ENCODE measurements around the gene PPOX. TPM values are rescaled to one million over a fixed set of nuclear protein-coding genes. Genes with fewer than 3 reads are reported as not detected.

Gene PPOX
- total RNA-seq, 1 donor from 2014 or later = 40.7 TPM

DNA sequence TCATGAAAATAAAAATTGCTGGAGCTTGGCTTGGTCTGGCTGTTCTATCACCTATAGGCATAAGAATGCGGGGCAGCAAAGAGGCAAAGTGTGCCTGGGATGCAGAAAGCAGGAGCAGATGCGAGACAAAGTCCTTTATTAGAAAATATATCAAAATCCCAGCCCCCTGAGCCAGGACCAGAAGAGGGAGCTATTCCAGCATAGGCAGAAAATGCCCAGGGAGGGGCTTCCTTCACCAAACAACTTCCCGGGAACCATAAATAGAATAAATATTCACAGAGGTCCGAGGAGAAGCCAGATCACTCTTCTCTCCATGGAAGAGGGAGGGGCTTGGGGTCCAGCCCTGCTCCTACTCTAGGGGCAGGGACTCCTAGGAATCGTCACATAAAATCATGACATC is 5.0 kb downstream of the PPOX start:
- Mint-ChIP-seq H3K9me3 (no peaks in the 10 kb centered on the region), H3K27me3 (no peaks in the 10 kb centered on the region), H3K27ac (no peak overlapping the region), H3K36me3 (ENCODE audit: low read depth) (peaks cover 73% of the 10 kb centered on the region), H3K4me1 (peaks cover 43% of the 10 kb centered on the region), H3K4me3 (no peak overlapping the region)
- DNase-seq (no peak), ATAC-seq (ENCODE audit: low read depth) (no peak)
- POLR2A ChIA-PET = interaction anchor here (1.0 kb wide), 1 partner anchor 15 kb away, joined by 3 read pairs; no protein-coding TSS in a partner anchor
- intact Hi-C loops (cut with micrococcal nuclease) = no loop called here
- CTCF ChIA-PET = interaction anchor here (0.7 kb wide), 1 partner anchor 9 kb away, joined by 4 read pairs; no protein-coding TSS in a partner anchor
- TF ChIP-seq, protein P1, sequence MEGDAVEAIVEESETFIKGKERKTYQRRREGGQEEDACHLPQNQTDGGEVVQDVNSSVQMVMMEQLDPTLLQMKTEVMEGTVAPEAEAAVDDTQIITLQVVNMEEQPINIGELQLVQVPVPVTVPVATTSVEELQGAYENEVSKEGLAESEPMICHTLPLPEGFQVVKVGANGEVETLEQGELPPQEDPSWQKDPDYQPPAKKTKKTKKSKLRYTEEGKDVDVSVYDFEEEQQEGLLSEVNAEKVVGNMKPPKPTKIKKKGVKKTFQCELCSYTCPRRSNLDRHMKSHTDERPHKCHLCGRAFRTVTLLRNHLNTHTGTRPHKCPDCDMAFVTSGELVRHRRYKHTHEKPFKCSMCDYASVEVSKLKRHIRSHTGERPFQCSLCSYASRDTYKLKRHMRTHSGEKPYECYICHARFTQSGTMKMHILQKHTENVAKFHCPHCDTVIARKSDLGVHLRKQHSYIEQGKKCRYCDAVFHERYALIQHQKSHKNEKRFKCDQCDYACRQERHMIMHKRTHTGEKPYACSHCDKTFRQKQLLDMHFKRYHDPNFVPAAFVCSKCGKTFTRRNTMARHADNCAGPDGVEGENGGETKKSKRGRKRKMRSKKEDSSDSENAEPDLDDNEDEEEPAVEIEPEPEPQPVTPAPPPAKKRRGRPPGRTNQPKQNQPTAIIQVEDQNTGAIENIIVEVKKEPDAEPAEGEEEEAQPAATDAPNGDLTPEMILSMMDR (IDR thresholded peaks at IDR 0.05) = no peak

DNA sequence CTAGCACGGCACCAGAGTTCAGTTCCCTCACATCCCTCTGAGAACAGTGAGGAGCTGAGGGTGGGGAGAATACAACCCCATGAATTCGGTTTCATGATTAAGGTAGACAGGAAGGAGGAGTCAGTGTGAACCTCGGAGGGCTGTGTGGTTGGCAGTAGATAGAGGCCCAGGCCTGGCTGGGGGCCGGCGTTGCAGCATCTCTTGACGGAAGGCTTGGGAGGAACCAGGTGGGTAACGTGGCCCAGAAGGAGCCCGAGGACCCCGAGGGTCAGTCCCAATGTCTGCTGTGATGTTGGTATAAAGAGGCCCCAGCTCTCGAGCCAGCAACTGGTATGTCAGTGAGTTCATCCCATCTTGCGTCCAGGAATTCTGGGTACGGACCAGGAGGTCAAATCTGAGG is 5.5 kb downstream of the PPOX start:
- DNase-seq (no peak), ATAC-seq (ENCODE audit: low read depth) (no peak)
- Mint-ChIP-seq H3K36me3 (ENCODE audit: low read depth) (peaks cover 69% of the 10 kb centered on the region), H3K9me3 (no peaks in the 10 kb centered on the region), H3K4me1 (peaks cover 44% of the 10 kb centered on the region), H3K27ac (no peak overlapping the region), H3K4me3 (no peak overlapping the region), H3K27me3 (no peaks in the 10 kb centered on the region)
- CTCF ChIA-PET = interaction anchor here (0.7 kb wide), 1 partner anchor 10 kb away, joined by 4 read pairs; no protein-coding TSS in a partner anchor
- TF ChIP-seq, protein P1 (IDR thresholded peaks at IDR 0.05) = no peak
- POLR2A ChIA-PET = interaction anchor here (1.0 kb wide), 1 partner anchor 14 kb away, joined by 3 read pairs; no protein-coding TSS in a partner anchor
- intact Hi-C loops (cut with micrococcal nuclease) = no loop called here

DNA sequence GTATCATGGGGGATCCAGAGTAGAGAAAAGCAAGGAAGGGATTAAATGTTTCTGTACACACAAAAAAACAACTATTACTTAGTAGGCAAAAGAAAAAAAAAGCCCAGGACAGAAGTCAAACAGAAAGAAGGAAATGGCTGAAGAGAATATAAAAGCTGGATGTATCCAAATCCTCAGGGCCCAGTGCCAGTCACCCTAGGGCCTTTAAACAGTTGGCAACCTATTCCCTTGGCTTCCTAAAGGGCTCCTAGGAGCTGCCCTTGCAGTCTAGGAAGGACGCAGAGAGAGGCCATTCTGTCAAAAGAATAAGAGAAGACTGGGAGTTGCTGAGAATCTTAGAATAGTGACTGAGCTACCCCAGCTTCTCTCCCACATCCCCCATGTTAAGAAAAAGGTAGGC is 6.1 kb downstream of the PPOX start:
- Mint-ChIP-seq H3K4me3 (no peak overlapping the region), H3K9me3 (no peaks in the 10 kb centered on the region), H3K27me3 (no peaks in the 10 kb centered on the region), H3K27ac (no peak overlapping the region), H3K4me1 (peaks cover 44% of the 10 kb centered on the region), H3K36me3 (ENCODE audit: low read depth) (peaks cover 75% of the 10 kb centered on the region)
- TF ChIP-seq, protein P1 (IDR thresholded peaks at IDR 0.05) = no peak
- ATAC-seq (ENCODE audit: low read depth) = no peak
- DNase-seq = no peak
- ChIA-PET POLR2A (interaction anchor here (0.7 to 1.0 kb wide), 3 partner anchors 14 to 732 kb away, joined by 3 to 10 read pairs (median 7); no protein-coding TSS in a partner anchor), CTCF (no interaction called here)
- intact Hi-C loops (cut with micrococcal nuclease) = no loop called here

DNA sequence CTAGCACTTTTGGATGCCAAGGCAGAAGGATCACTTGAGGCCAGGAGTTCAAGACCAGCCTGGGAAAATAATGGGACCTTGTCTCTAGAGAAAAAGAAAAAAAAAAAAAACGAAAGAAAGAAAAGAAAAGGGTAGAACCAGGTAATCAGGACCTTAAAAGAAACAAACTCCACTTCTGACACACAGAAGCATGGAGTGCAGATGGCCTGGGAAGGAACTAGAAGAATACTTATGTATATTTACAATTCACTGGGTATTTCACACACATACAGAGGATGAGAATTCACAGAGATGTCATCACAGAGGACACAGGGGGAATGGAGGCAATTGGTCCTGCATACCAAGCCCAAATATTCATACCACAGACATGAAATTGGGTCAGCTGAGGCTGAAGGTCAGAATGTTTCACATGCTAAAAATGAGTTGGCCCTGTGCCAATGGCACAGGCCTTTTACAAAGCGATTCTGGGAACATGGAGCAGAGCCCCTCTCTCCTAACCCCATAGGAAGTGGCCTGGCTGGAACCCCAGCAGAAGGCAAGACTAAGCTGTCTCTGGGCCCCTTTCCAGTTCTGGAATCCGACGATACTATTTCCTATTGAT is 6.7 kb downstream of the PPOX start:
- no peaks in the 10 kb centered on the region for H3K9me3 Mint-ChIP-seq
- peaks cover 75% of the 10 kb centered on the region for H3K36me3 Mint-ChIP-seq (ENCODE audit: low read depth)
- H3K27me3 Mint-ChIP-seq = no peaks in the 10 kb centered on the region
- TF ChIP-seq, protein P1 (IDR thresholded peaks at IDR 0.05) = no peak
- peaks cover 46% of the 10 kb centered on the region for H3K4me1 Mint-ChIP-seq
- intact Hi-C loops (cut with micrococcal nuclease) = no loop called here
- no peak overlapping the region for H3K27ac Mint-ChIP-seq
- DNase-seq (no peak), ATAC-seq (ENCODE audit: low read depth) (no peak)
- ChIA-PET CTCF (no interaction called here), POLR2A (interaction anchor here (0.7 kb wide), 2 partner anchors 48 to 733 kb away, joined by 7 to 10 read pairs; no protein-coding TSS in a partner anchor)
- H3K4me3 Mint-ChIP-seq = no peak overlapping the region

DNA sequence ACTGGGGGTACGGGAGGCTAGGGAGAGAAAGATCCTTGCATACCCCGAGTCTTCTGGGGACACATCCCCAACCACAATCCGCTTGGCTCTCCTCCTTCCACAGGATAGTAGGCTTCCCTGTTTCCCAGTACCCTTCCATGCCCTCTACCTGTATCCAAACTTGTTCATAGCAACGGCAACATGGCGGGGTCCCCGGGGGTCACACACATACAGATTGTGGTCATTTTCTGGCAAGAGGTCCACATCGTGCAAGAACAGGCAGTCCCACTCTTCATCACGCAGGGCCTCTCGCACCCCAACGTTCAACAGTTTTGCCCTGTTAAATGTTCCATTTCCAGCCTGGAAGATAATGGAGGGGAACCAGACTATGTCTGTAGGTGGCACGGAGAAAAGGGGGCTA is 7.5 kb downstream of the PPOX start:
- peaks cover 44% of the 10 kb centered on the region for H3K4me1 Mint-ChIP-seq
- intact Hi-C loops (cut with micrococcal nuclease) = no loop called here
- ATAC-seq (ENCODE audit: low read depth) (no peak), DNase-seq (no peak)
- H3K4me3 Mint-ChIP-seq = no peak overlapping the region
- TF ChIP-seq, protein P1 (IDR thresholded peaks at IDR 0.05) = no peak
- peaks cover 72% of the 10 kb centered on the region for H3K36me3 Mint-ChIP-seq (ENCODE audit: low read depth)
- CTCF ChIA-PET = no interaction called here
- POLR2A ChIA-PET = interaction anchor here (4.3 kb wide), 1 partner anchor 8 kb away, joined by 42 read pairs; the partner anchor contains the start of gene PPOX
- H3K9me3 Mint-ChIP-seq = no peaks in the 10 kb centered on the region
- no peak overlapping the region for H3K27ac Mint-ChIP-seq
- no peaks in the 10 kb centered on the region for H3K27me3 Mint-ChIP-seq

All from activated B cell treated with CpG ODN at 0.5 μM for 24 hours (primary cell).